Omental fat pad (tissue), 4 donors: ENCODE measurements around the gene SPDYE3. TPM values are rescaled to one million over a fixed set of nuclear protein-coding genes. Genes with fewer than 3 reads are reported as not detected.
"Not testable (repeated sequence)": the region's sequence is repeated elsewhere in the genome, so short reads cannot be mapped to it uniquely, and the experiment has no call there.

ENCODE experiments used
- ATAC-seq: fragments of 150-250 bp; one replicate; pipeline ENCODE4 v1.9.1; 2016; ENCODE audit warnings: mild to moderate bottlenecking, moderate library complexity; ENCODE audit not compliant: low FRiP score
- DNase-seq: peaks from one replicate; pipeline ENCODE4 v3.0.0-alpha.2; 2019; ENCODE audit warnings: low spot score
- CTCF ChIP-seq, 3 donors: fragments of 450-650 bp; IDR thresholded peaks; one replicate each; pipeline ENCODE4 v1.5.1; 2016 to 2017; ENCODE audit warnings: antibody characterized with exemption in 3 of 3, mild to moderate bottlenecking in 3 of 3, moderate library complexity in 2 of 3
- total RNA-seq, 4 donors: library from RNA; depleted of rRNA; stranded (reverse); fragments of >200 nt; gene quantifications; one replicate each; pipeline ENCODE4 v1.1.0, GENCODE V29; 2016

SPDYE3 gene
- total RNA-seq, 4 donors from 2014 or later, result not detected

GRCh38 chr7:100348805-100349204, 41.3 kb downstream of the SPDYE3 start:
- no peak for TF ChIP-seq CTCF (IDR thresholded peaks at IDR 0.05)
- DNase-seq (no peak), ATAC-seq (no peak)

GRCh38 chr7:100349757-100350156, 42.3 kb downstream of the SPDYE3 start:
- ATAC-seq (no peak), DNase-seq (no peak)
- TF ChIP-seq CTCF (IDR thresholded peaks at IDR 0.05), result no peak

- TF ChIP-seq CTCF (IDR thresholded peaks at IDR 0.05), result no peak
- ATAC-seq (no peak), DNase-seq (no peak)
Measured at GRCh38 chr7:100351657-100352058, 44.2 kb downstream of the SPDYE3 start.

DNA sequence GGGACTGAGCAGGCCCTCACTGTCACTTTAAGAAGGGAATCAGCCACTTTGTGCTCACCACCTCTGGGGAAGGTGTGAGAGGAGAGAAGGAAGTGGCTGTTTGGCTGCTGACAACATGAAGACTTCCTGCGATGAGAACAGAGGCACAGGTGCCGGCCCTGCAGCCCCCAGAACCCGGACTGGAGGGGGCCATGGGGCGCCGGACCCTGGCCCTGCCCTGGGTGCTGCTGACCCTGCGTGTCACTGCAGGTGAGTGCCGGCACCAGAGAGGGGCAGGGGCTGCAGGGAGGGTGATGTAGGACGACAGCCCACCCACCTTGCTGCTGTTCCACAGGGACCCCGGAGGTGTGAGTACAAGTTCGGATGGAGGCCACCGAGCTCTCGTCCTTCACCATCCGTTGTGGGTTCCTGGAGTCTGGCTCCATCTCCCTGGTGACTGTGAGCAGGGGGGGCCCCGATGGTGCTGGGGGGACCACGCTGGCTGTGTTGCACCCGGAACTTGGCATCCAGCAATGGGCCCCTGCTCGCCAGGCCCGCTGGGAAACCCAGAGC, 44.8 kb downstream of the SPDYE3 start:
- not testable (repeated sequence) for DNase-seq, ATAC-seq

- TF ChIP-seq CTCF (IDR thresholded peaks at IDR 0.05), result no peak
- no peak for ATAC-seq
- no peak for DNase-seq
Measured at GRCh38 chr7:100352984-100353684, 45.6 kb downstream of the SPDYE3 start.

DNA sequence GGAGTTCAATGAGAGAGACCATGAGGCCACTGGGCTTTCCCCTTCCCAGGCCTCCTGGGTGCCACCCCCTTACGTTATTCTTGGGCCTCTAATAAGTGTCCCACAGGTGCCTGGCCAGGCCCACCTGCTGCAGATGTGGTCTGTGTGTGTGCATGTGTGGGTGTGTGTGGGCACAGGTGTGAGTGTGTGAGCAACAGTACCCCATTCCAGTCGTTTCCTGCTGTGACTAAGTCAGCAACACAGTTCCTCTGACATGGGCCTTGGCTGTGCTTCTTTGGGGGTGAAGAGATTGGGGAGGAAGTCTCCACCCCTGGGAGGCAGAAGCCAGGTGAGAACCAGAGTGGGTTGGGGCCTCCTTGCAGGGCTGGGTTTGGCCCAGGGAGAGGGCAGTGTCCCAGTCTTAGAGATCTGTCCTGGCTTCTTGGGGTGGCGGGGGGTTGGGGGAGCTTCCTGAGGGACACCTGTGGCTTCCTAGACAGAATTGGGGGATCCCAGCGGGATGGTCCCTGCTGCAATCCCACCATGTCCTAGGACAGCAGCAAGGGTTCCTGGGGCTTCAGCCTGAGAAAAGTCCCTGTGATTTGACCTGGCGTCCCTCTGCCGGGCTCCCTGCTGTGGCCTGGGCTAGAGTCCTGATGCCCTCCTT, 46.3 kb downstream of the SPDYE3 start:
- DNase-seq (no peak), ATAC-seq (no peak)
- TF ChIP-seq CTCF (IDR thresholded peaks at IDR 0.05), result no peak

- DNase-seq (no peak), ATAC-seq (no peak)
- TF ChIP-seq CTCF (IDR thresholded peaks at IDR 0.05), result no peak
Measured at GRCh38 chr7:100356416-100357068, 49.0 kb downstream of the SPDYE3 start.
